ENCODE results near the gene ANO1.

The ANO1 gene

GRCh38 chr11:70146299-70146698 lies 68.2 kb downstream of the ANO1 start:
- Histone ChIP-seq H4K20me1 (ENCODE audit: low read depth, low read length) (no peaks in the 10 kb centered on the region), H3K9me3 (ENCODE audit: insufficient read depth, low read length) (no peaks in the 10 kb centered on the region), H3K36me3 (ENCODE audit: low read length) (no peaks in the 10 kb centered on the region), H3K27me3 (ENCODE audit: low read length) (no peaks in the 10 kb centered on the region), H3K4me3 (ENCODE audit: insufficient read depth, low read length, poor library complexity, severe bottlenecking) (no peak overlapping the region), H3K27ac (ENCODE audit: low read depth, low read length) (no peak overlapping the region), H2AFZ (ENCODE audit: low read depth, low read length, severe bottlenecking) (no peak overlapping the region), H3F3A (ENCODE audit: insufficient read depth) (no peaks in the 10 kb centered on the region), H3K4me2 (ENCODE audit: low read depth, low read length, poor library complexity, severe bottlenecking) (no peak overlapping the region), H3K9me2 (replicated peaks; ENCODE audit: insufficient read depth, low read length) (no peaks in the 10 kb centered on the region), H3K79me2 (ENCODE audit: insufficient read depth, low read length) (no peaks in the 10 kb centered on the region), H3K9ac (ENCODE audit: low read length) (no peak overlapping the region)
- TF ChIP-seq EZH2phosphoT487 (conservative IDR thresholded peaks at IDR 0.05; ENCODE audit: low read length) (no peak), CTCF (IDR thresholded peaks at IDR 0.05; ENCODE audit: insufficient read depth, low read length, poor library complexity, severe bottlenecking) (no peak)

DNA sequence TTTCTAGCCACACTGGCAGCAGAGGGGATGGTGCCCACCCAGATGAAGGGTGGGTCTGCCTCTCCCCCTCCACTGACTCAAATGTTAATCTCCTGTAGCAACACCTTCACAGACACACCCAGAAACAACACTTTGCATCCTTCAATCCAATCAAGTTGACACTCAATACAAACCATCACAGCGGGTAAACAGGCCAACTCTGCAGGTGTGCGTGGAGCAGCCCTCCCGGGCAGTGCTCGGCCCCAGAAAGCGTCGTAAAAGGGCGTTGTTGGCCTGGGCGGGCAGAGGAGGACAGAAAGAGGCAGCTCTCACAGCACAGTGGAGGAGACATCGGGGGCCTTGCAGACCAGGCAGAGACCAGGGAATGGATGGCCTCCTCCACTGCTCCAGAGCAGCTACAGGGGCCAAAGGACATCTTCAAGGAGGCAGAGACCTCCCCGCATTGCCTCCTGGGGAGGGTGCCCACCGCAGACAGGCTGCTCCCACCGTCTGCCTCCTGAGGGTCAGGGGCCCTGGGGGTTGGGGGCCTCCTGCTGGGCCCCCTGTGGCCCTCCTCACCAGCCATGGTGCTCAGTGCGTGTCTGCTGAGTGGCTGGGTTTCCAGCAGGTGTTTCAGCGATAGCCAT lies 68.9 kb downstream of the ANO1 start:
- Histone ChIP-seq H4K20me1 (ENCODE audit: low read depth, low read length) (no peaks in the 10 kb centered on the region), H3K4me2 (ENCODE audit: low read depth, low read length, poor library complexity, severe bottlenecking) (no peak overlapping the region), H3K9ac (ENCODE audit: low read length) (no peak overlapping the region), H3F3A (ENCODE audit: insufficient read depth) (no peaks in the 10 kb centered on the region), H3K4me3 (ENCODE audit: insufficient read depth, low read length, poor library complexity, severe bottlenecking) (no peak overlapping the region), H3K27ac (ENCODE audit: low read depth, low read length) (no peak overlapping the region), H3K27me3 (ENCODE audit: low read length) (no peaks in the 10 kb centered on the region), H3K9me2 (replicated peaks; ENCODE audit: insufficient read depth, low read length) (no peaks in the 10 kb centered on the region), H3K36me3 (ENCODE audit: low read length) (no peaks in the 10 kb centered on the region), H2AFZ (ENCODE audit: low read depth, low read length, severe bottlenecking) (no peak overlapping the region), H3K79me2 (ENCODE audit: insufficient read depth, low read length) (no peaks in the 10 kb centered on the region), H3K9me3 (ENCODE audit: insufficient read depth, low read length) (no peaks in the 10 kb centered on the region)
- TF ChIP-seq EZH2phosphoT487 (conservative IDR thresholded peaks at IDR 0.05; ENCODE audit: low read length) (no peak), CTCF (IDR thresholded peaks at IDR 0.05; ENCODE audit: insufficient read depth, low read length, poor library complexity, severe bottlenecking) (no peak)

GRCh38 chr11:70147668-70148067 lies 69.6 kb downstream of the ANO1 start:
- Histone ChIP-seq H3K9me2 (replicated peaks; ENCODE audit: insufficient read depth, low read length) (no peaks in the 10 kb centered on the region), H3F3A (ENCODE audit: insufficient read depth) (no peaks in the 10 kb centered on the region), H3K27ac (ENCODE audit: low read depth, low read length) (no peak overlapping the region), H3K9me3 (ENCODE audit: insufficient read depth, low read length) (no peaks in the 10 kb centered on the region), H4K20me1 (ENCODE audit: low read depth, low read length) (no peaks in the 10 kb centered on the region), H3K36me3 (ENCODE audit: low read length) (no peaks in the 10 kb centered on the region), H3K79me2 (ENCODE audit: insufficient read depth, low read length) (no peaks in the 10 kb centered on the region), H3K27me3 (ENCODE audit: low read length) (no peaks in the 10 kb centered on the region), H3K4me2 (ENCODE audit: low read depth, low read length, poor library complexity, severe bottlenecking) (no peak overlapping the region), H2AFZ (ENCODE audit: low read depth, low read length, severe bottlenecking) (no peak overlapping the region), H3K4me3 (ENCODE audit: insufficient read depth, low read length, poor library complexity, severe bottlenecking) (no peak overlapping the region), H3K9ac (ENCODE audit: low read length) (no peak overlapping the region)
- no peak for TF ChIP-seq EZH2phosphoT487 (conservative IDR thresholded peaks at IDR 0.05; ENCODE audit: low read length)
- TF ChIP-seq CTCF (IDR thresholded peaks at IDR 0.05; ENCODE audit: insufficient read depth, low read length, poor library complexity, severe bottlenecking) = no peak

Measured in SU-DHL-6 (cell line).